PC-9 (cell line): Measurements from ENCODE around the gene TMSB4X. TPM values are rescaled to one million over a fixed set of nuclear protein-coding genes. Genes with fewer than 3 reads are reported as not detected.

Source experiments
- BruUV-seq: library from RNA; stranded (reverse); fragments of 400-500 nt; replicated peaks from 2 replicates; lab custom pipeline; 2021; lab: Mats Ljungman, UMichigan
- CTCF ChIA-PET: fragments of 300-600 bp; sonication (Branson Sonifier 250); formaldehyde crosslinking; loops from one replicate; lab custom pipeline; 2022; ENCODE audit warnings: antibody characterized with exemption; lab: Charles Lee
- POLR2A ChIA-PET: fragments of 300-600 bp; sonication (Branson Sonifier 250); formaldehyde crosslinking; loops from one replicate; lab custom pipeline; 2022; ENCODE audit warnings: antibody characterized with exemption; ENCODE audit not compliant: unreplicated experiment; lab: Charles Lee
- DNase-seq, 2 experiments: peaks; one replicate each; pipeline versions ENCODE4 v3.0.0 to v3.0.0-alpha.2; 2015 to 2022; ENCODE audit warnings: mixed read lengths in 1 of 2
- H2AFZ ChIP-seq: fragments of 200-600 bp; sonication (generic); 2 replicates; pipeline ENCODE4 v1.8.1; 2017; ENCODE audit warnings: antibody characterized with exemption
- H3F3A ChIP-seq: fragments of 200-600 bp; sonication (generic); 2 replicates; pipeline ENCODE4 v1.8.1; 2017; ENCODE audit warnings: antibody characterized with exemption, mild to moderate bottlenecking, low read depth; ENCODE audit not compliant: insufficient read depth
- H3K27ac ChIP-seq: fragments of 200-600 bp; sonication (generic); 2 replicates; pipeline ENCODE4 v1.6.1; 2016; ENCODE audit warnings: mixed run types
- H3K27me3 ChIP-seq: fragments of 200-600 bp; sonication (generic); 2 replicates; pipeline ENCODE4 v1.6.1; 2016; ENCODE audit warnings: low read depth, mixed run types; ENCODE audit not compliant: insufficient read depth
- H3K36me3 ChIP-seq: fragments of 200-600 bp; sonication (generic); 2 replicates; pipeline ENCODE4 v1.6.1; 2016; ENCODE audit warnings: low read depth, mixed run types
- H3K4me1 ChIP-seq: fragments of 200-600 bp; sonication (generic); replicated peaks from 2 replicates; pipeline ENCODE4 v1.6.1; 2016; ENCODE audit warnings: mixed run types; ENCODE audit not compliant: insufficient read depth
- H3K4me2 ChIP-seq: fragments of 200-600 bp; sonication (generic); 2 replicates; pipeline ENCODE4 v1.6.1; 2017; ENCODE audit warnings: mixed run types
- H3K4me3 ChIP-seq: fragments of 200-600 bp; sonication (generic); 2 replicates; pipeline ENCODE4 v1.6.1; 2016; ENCODE audit warnings: mixed run types
- H3K79me2 ChIP-seq: fragments of 200-600 bp; sonication (generic); 2 replicates; pipeline ENCODE4 v1.6.1; 2017; ENCODE audit warnings: low read depth, mixed run types
- H3K9me2 ChIP-seq: fragments of 200-600 bp; sonication (generic); 2 replicates; pipeline ENCODE4 v1.8.1; 2017; ENCODE audit warnings: mild to moderate bottlenecking; ENCODE audit not compliant: insufficient read depth
- H3K9me3 ChIP-seq: fragments of 200-600 bp; sonication (generic); 2 replicates; pipeline ENCODE4 v1.8.1; 2016; ENCODE audit warnings: low read depth; ENCODE audit not compliant: insufficient read depth
- H4K20me1 ChIP-seq: fragments of 200-600 bp; sonication (generic); 2 replicates; pipeline ENCODE4 v1.8.1; 2017; ENCODE audit not compliant: insufficient read depth
- CTCF ChIP-seq: fragments of 200-600 bp; sonication (generic); conservative IDR thresholded peaks from 2 replicates; pipeline ENCODE4 v1.6.1; 2017; ENCODE audit warnings: mixed run types, antibody characterized with exemption, mild to moderate bottlenecking, moderate library complexity
- EZH2 ChIP-seq: fragments of 200-600 bp; sonication (generic); IDR thresholded peaks from 2 replicates; pipeline ENCODE4 v1.8.0; 2017; ENCODE audit warnings: antibody characterized with exemption, low read depth
- intact Hi-C: fragments of 100-400 bp; cut with micrococcal nuclease; formaldehyde crosslinking; loops from one replicate; pipeline ENCODE4 v1.10.0; 2022; ENCODE audit not compliant: unreplicated experiment
- total RNA-seq: library from RNA; stranded (reverse); gene quantifications from 2 replicates; pipeline ENCODE4 v1.2.3, GENCODE V29; 2021

Gene TMSB4X
- total RNA-seq, 1 experiment from 2014 or later = 2,589 TPM

- intact Hi-C loops = no loop called here
- no peaks in the 10 kb centered on the region for H3K9me3 ChIP-seq
- no peak overlapping the region for H2AFZ ChIP-seq
- no peaks in the 10 kb centered on the region for H3K9me2 ChIP-seq
- no peaks in the 10 kb centered on the region for H4K20me1 ChIP-seq
- POLR2A ChIA-PET = no interaction called here
- CTCF ChIA-PET = no interaction called here
- no peak overlapping the region for H3K4me2 ChIP-seq
- BruUV-seq = no TSS peak
- TF ChIP-seq CTCF (no peak), EZH2 (no peak)
- H3K4me1 ChIP-seq = peaks cover 34% of the 10 kb centered on the region
- H3K27me3 ChIP-seq = no peaks in the 10 kb centered on the region
- H3K36me3 ChIP-seq = no peaks in the 10 kb centered on the region
- peaks cover 7% of the 10 kb centered on the region for H3F3A ChIP-seq
- H3K27ac ChIP-seq = no peak overlapping the region
- no peak for DNase-seq
- H3K4me3 ChIP-seq = no peak overlapping the region
- H3K79me2 ChIP-seq = no peaks in the 10 kb centered on the region
Measured at GRCh38 chrX:13022926-13023325, 48.0 kb downstream of the TMSB4X start.

- Histone ChIP-seq H3K27me3 (no peaks in the 10 kb centered on the region), H3K36me3 (no peaks in the 10 kb centered on the region), H3F3A (peaks cover 14% of the 10 kb centered on the region), H2AFZ (no peak overlapping the region), H3K27ac (no peak overlapping the region), H3K79me2 (no peaks in the 10 kb centered on the region), H3K4me3 (no peak overlapping the region), H4K20me1 (no peaks in the 10 kb centered on the region), H3K9me2 (no peaks in the 10 kb centered on the region), H3K4me2 (no peak overlapping the region), H3K4me1 (peaks cover 41% of the 10 kb centered on the region), H3K9me3 (no peaks in the 10 kb centered on the region)
- TF ChIP-seq CTCF (no peak), EZH2 (no peak)
- BruUV-seq = no TSS peak
- ChIA-PET CTCF (no interaction called here), POLR2A (no interaction called here)
- intact Hi-C loops = no loop called here
- no peak for DNase-seq
Measured at GRCh38 chrX:13023567-13023966, 48.7 kb downstream of the TMSB4X start.

- Histone ChIP-seq H3K4me3 (no peak overlapping the region), H3K4me2 (no peak overlapping the region), H3K9me3 (no peaks in the 10 kb centered on the region), H3K4me1 (peaks cover 43% of the 10 kb centered on the region), H2AFZ (no peak overlapping the region), H3K27ac (no peak overlapping the region), H3F3A (peaks cover 17% of the 10 kb centered on the region), H4K20me1 (no peaks in the 10 kb centered on the region), H3K9me2 (no peaks in the 10 kb centered on the region), H3K27me3 (no peaks in the 10 kb centered on the region), H3K79me2 (no peaks in the 10 kb centered on the region), H3K36me3 (no peaks in the 10 kb centered on the region)
- ChIA-PET POLR2A (no interaction called here), CTCF (no interaction called here)
- no peak for TF ChIP-seq EZH2
- TF ChIP-seq CTCF = no peak
- intact Hi-C loops = no loop called here
- no TSS peak for BruUV-seq
- DNase-seq = no peak
Measured at GRCh38 chrX:13023979-13024378, 49.1 kb downstream of the TMSB4X start.
